LNCAP (cell line): Measurements from ENCODE around the gene TSR3.

Experiments
- TF ChIP-seq, protein P1 (sequence below): fragments of 450-650 bp; IDR thresholded peaks from 2 replicates; pipeline ENCODE4 v1.5.1; 2017; ENCODE audit warnings: mild to moderate bottlenecking

Gene TSR3

DNA sequence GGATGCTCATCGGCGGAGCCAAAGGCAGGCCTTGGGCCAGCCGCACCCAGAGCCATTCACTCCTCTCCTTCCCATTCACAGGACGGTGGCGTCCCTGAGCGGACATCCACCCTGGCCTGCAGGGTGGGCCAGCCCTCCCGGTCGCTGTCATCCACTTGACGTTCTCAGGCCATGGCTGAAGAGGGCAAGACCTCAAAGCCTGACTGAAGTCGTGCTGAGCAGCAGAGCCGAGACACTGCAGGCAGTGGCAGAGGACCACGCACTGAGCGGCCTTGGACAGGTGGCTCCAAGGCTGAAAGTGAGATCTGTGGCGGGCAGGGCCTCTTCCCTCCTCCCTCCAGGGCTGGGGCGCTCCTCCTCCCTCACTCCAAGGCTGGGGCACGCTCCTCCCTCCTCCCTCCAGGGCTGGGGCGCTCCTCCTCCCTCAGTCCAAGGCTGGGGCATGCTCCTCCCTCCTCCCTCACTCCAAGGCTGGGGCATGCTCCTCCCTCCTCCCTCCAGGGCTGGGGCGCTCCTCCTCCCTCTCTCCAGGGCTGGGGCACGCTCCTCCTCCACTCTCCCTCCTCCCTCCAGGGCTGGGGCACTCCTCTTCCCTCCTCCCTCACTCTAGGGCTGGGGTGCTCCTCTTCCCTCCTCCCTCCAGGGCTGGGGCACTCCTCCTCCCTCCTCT, 24.2 kb upstream of the TSR3 start:
- TF ChIP-seq, protein P1, sequence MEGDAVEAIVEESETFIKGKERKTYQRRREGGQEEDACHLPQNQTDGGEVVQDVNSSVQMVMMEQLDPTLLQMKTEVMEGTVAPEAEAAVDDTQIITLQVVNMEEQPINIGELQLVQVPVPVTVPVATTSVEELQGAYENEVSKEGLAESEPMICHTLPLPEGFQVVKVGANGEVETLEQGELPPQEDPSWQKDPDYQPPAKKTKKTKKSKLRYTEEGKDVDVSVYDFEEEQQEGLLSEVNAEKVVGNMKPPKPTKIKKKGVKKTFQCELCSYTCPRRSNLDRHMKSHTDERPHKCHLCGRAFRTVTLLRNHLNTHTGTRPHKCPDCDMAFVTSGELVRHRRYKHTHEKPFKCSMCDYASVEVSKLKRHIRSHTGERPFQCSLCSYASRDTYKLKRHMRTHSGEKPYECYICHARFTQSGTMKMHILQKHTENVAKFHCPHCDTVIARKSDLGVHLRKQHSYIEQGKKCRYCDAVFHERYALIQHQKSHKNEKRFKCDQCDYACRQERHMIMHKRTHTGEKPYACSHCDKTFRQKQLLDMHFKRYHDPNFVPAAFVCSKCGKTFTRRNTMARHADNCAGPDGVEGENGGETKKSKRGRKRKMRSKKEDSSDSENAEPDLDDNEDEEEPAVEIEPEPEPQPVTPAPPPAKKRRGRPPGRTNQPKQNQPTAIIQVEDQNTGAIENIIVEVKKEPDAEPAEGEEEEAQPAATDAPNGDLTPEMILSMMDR = no peak

DNA sequence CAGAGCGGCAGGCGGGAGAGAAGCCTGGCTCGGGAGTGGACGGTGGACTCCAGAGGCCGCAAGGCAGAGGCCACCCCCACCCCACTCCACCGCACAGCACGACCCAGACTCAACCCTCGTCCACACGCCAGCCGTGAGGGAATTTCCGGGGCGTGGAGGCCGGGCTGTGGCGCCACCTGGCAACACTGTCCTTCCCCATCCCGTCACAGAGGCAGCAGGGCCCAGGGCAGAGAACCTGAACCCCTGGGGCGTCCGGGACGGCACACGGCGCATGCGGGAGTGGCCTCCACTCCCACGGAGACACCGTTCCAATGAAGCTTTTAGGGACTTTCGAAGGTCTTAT, 23.6 kb upstream of the TSR3 start:
- TF ChIP-seq, protein P1 = no peak

DNA sequence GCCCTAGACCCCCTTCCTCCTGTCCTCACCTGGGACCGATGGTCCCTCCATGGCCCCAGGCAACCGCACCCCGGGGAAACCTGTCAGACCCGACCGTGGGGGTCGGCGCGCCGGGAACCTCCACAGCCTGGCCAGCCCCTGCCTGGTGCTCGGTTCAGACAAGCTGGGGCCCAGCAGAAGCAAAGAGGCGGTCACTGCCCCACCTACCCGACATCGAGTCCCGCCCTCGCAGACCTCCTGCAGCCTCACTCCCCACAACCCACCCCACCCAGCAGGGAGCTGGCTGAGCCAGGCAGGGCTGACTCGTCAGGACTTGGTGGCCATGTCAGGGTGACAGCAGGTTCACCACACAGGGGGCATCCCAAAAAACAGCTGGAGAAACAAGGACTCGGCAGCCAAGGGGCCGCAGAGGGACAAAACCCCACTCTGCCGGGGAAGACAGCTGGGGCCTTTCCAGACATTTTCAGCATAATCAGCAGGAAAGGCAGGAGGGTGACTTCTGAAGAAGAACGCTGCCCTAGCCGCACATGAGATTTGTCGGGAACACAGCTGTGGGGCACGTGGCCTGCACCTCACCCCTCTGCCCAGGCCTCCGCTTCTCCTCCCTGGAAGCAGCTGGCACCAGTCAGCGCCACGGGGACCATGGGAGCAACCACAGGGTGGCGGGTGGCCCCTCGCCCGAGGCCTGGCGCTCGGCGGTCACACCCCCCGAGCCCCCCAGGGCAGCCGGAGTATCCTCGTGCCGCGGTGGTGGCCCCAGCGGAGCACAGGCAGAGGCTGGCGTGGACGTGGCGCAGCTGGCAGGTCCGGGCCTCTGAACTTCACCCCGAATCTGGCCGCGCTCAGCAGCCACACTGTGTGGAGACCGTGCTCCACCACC, 23.0 kb upstream of the TSR3 start:
- TF ChIP-seq, protein P1 = no peak

DNA sequence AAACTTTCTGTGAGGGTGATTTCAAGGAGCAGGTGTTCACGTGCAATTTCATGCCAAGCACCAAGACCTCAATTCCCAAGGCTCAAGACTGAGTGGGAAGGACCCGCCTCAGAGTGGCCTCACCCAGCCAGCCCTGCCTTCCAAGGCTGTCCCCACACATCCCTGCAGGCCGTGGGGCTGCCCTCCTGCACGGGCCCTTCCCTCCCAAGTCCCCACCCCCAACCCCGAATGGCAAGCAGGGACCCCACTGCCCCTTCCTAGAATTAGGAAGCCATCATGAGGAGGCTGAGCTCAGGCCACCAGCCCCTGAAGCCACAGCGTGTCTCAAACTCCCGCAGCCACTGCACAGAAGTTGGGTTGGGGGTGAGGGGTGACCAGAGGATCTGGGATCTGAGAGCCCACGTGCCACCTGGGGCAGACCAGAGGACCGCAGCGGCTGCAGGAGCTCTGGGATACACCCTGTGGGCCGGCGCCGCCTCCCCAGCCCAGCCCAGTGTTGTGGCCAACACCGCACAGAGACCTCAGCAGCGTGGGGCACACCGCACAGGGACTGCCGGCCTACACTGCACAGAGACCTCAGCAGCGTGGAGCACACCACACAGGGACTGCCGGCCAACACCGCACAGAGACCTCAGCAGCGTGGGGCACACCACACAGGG, 20.7 kb upstream of the TSR3 start:
- TF ChIP-seq, protein P1 = no peak

DNA sequence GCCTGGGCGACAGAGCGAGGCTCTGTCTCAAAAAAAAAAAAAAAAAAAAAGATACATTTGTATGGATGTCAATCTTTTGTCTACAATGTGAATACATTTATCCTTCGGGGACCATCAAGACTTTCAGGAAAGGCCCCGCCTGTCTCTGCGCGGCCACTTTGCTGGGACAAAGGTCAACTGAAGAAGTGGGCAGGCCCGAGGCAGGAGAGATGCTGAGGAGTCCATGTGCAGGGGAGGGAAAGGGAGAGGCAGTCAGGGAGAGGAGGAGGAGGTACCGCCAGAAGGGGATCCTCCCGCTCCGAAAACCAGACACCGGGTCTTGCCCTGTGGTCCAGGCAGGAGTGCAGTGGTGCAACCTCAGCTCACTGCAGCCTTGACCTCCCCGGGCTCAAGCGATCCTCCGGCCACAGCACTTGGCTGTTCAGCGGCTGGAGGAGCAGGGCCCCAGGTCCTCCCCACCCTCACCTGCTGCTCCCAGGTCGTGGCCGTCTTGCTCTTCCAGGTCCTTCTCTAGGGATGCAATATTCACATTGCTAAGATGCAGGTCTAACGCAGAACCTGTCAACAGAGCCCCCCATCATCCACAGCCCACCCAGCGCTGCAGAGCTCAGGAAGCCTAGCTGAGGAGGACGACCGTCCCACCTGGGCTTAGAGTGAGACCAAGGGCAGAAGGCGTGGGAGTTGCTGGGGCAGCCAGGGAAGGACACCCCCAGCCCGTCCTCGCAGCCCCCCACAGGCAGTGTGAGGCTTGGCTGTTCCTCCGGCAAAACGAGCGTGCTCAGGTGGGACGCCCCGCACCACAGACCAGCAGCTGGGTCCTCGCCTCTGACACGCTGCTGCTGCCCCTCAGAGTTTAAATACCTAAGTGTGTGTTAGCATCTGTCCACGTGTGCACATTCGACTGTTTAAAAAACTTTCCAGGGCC, 19.6 kb upstream of the TSR3 start:
- TF ChIP-seq, protein P1 = no peak

DNA sequence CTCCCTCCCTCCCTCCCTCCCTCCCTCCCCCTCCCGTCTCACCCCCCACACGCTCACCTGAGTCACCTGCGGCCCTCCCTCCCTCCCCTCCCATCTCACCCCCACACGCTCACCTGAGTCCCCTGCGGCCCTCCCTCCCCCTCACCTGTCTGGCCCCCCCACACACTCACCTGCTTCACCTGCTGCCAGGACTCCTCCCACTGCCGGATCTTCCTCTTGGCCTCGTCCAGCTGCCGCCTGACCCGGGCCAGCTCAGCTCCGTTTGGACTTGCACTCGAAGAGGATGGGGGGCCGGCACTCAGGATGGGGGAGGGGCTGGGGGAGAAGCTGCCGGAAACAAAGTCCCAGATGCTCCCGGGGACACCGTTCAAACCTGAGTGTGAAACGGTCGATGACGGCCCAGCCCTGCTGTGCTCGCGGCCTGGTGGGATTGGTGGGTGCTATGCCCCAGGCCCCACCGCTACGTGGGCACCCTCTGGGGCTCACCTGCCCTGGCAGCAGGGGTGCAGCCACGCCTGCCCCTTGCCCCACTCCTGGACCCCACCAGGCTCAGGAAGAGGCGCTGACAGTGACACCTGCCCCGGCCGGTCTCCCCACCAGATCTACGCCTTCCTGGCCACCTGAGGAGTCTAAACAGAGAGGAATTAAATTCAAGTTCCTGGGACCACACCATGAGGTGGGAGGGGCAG, 16.0 kb upstream of the TSR3 start:
- TF ChIP-seq, protein P1 = no peak
